HepG2 (cell line): Measurements from ENCODE around the gene MASP2. TPM values are rescaled to one million over a fixed set of nuclear protein-coding genes. Genes with fewer than 3 reads are reported as not detected.
A peak's percentile ranks its signal among the peaks of the same experiment; 100 is the strongest.

Experiments used
- ATAC-seq: fragments of 200-7000 bp; cut with Tn5 transposase; 3 replicates; pipeline ENCODE4 v1.9.1; 2020; ENCODE audit warnings: mild to moderate bottlenecking, moderate library complexity
- BruUV-seq: library from RNA; stranded (reverse); fragments of 400-500 nt; replicated peaks from 2 replicates; lab custom pipeline; 2021; lab: Mats Ljungman, UMichigan
- CTCF ChIA-PET: fragments of 300-600 bp; formaldehyde crosslinking; extraction: SDS; loops from one replicate; lab custom pipeline; 2021; ENCODE audit warnings: low total read pairs, inconsistent platforms, low intra/inter-chr PET ratio; lab: Yijun Ruan, JAX
- POLR2A ChIA-PET: fragments of 350-600 bp; sonication (Branson Sonifier 250); formaldehyde crosslinking; loops from one replicate; lab custom pipeline; 2020; ENCODE audit warnings: antibody characterized with exemption, inconsistent platforms; lab: Yijun Ruan, JAX
- DNase-seq: peaks from one replicate; pipeline ENCODE4 v3.0.0-alpha.2; 2015; ENCODE audit warnings: low spot score
- FAIRE-seq: peaks from 3 replicates; lab custom pipeline; 2011; peaks lifted over from hg19 to GRCh38; lab: Jason Lieb, UNC
- H2AFZ ChIP-seq: one replicate; pipeline ENCODE4 v1.6.1; 2011; ENCODE audit warnings: low read length, inconsistent platforms
- H3K27ac ChIP-seq: fragments of 300-600 bp; 3 replicates; pipeline ENCODE4 v1.8.0; 2011; ENCODE audit warnings: mixed run types, mild to moderate bottlenecking, mixed read lengths, low read length, inconsistent platforms; ENCODE audit not compliant: insufficient read depth; ENCODE audit errors: extremely low read length
- H3K27me3 ChIP-seq, 2 experiments: fragments of 200-600 bp in 1 of 2; 2 replicates in 1 of 2; 3 replicates in 1 of 2; pipeline versions ENCODE4 v1.6.0 to v1.8.0; 2011; ENCODE audit warnings: low read length in 2 of 2, mild to moderate bottlenecking in 2 of 2, moderate library complexity in 2 of 2, inconsistent platforms in 1 of 2; ENCODE audit not compliant: insufficient read depth in 2 of 2, control insufficient read depth in 1 of 2
- H3K36me3 ChIP-seq, 2 experiments: fragments of 200-600 bp in 1 of 2; replicated peaks in 1 of 2; 2 replicates in 1 of 2; 3 replicates in 1 of 2; pipeline versions ENCODE4 v1.5.1 to v1.8.0; 2011; ENCODE audit warnings: low read length in 2 of 2, inconsistent platforms in 1 of 2; ENCODE audit not compliant: insufficient read depth in 2 of 2, control insufficient read depth in 1 of 2
- H3K4me1 ChIP-seq: 2 replicates; pipeline ENCODE4 v1.5.1; 2012; ENCODE audit warnings: low read length, inconsistent platforms; ENCODE audit not compliant: insufficient read depth
- H3K4me2 ChIP-seq: 2 replicates; pipeline ENCODE4 v1.6.0; 2011; ENCODE audit warnings: low read depth, low read length, inconsistent platforms
- H3K4me3 ChIP-seq, 3 experiments: fragments of 200-600 bp in 1 of 3; sonication (generic), shearing (Covaris generic) in 1 of 3; replicated peaks in 1 of 3; 2 replicates each; pipeline ENCODE4 v1.5.1; 2011 to 2016; ENCODE audit warnings: low read length in 3 of 3, inconsistent platforms in 2 of 3, low read depth in 2 of 3, mild to moderate bottlenecking in 2 of 3, control low read depth in 1 of 3, mixed read lengths in 1 of 3; ENCODE audit not compliant: insufficient read depth in 1 of 3
- H3K79me2 ChIP-seq: one replicate; pipeline ENCODE4 v1.6.1; 2011; ENCODE audit warnings: low read length, inconsistent platforms; ENCODE audit not compliant: insufficient read depth
- H3K9ac ChIP-seq: 2 replicates; pipeline ENCODE4 v1.6.0; 2011; ENCODE audit warnings: mild to moderate bottlenecking, low read depth, low read length, inconsistent platforms; ENCODE audit not compliant: insufficient read depth
- H3K9me3 ChIP-seq: 2 replicates; pipeline ENCODE4 v1.5.1; 2012; ENCODE audit warnings: mild to moderate bottlenecking, low read length
- H4K20me1 ChIP-seq: 2 replicates; pipeline ENCODE4 v1.6.0; 2011; ENCODE audit warnings: inconsistent platforms, mild to moderate bottlenecking, low read length, moderate library complexity; ENCODE audit not compliant: insufficient read depth
- HNRNPUL1 ChIP-seq: fragments of 200-400 bp; formaldehyde crosslinking; IDR thresholded peaks from 2 replicates; pipeline ENCODE4 v1.6.1; 2017; ENCODE audit warnings: low read depth, mild to moderate bottlenecking, low read length, moderate library complexity
- MIXL1 ChIP-seq: IDR thresholded peaks from 2 replicates; pipeline ENCODE4 v1.6.1; 2016
- MXD1 ChIP-seq: sonication (generic); formaldehyde crosslinking; IDR thresholded peaks from 2 replicates; pipeline ENCODE4 v1.4.0; 2020; ENCODE audit warnings: mild to moderate bottlenecking, missing genetic modification reagents
- NBN ChIP-seq: fragments of 450-650 bp; conservative IDR thresholded peaks from 2 replicates; pipeline ENCODE4 v1.6.1; 2017
- NFATC3 ChIP-seq: sonication (generic); formaldehyde crosslinking; IDR thresholded peaks from 2 replicates; pipeline ENCODE4 v1.5.1; 2020; ENCODE audit warnings: mild to moderate bottlenecking, missing genetic modification reagents
- PRPF4 ChIP-seq: fragments of 200-400 bp; formaldehyde crosslinking; IDR thresholded peaks from 2 replicates; pipeline ENCODE4 v1.6.1; 2016; ENCODE audit warnings: low read length, low read depth; ENCODE audit not compliant: poor library complexity, severe bottlenecking
- RBM39 ChIP-seq: fragments of 200-400 bp; formaldehyde crosslinking; IDR thresholded peaks from one replicate; pipeline ENCODE4 v1.6.1; 2018; ENCODE audit warnings: antibody characterized with exemption, mild to moderate bottlenecking, low read depth, low read length; ENCODE audit not compliant: poor library complexity, severe bottlenecking
- SIX4 ChIP-seq: sonication (generic); formaldehyde crosslinking; IDR thresholded peaks from 2 replicates; pipeline ENCODE4 v1.4.0; 2020; ENCODE audit warnings: missing genetic modification reagents
- SRSF9 ChIP-seq: fragments of 200-400 bp; formaldehyde crosslinking; IDR thresholded peaks from 2 replicates; pipeline ENCODE4 v1.6.1; 2018; ENCODE audit warnings: borderline replicate concordance, mild to moderate bottlenecking, low read depth, low read length; ENCODE audit not compliant: insufficient read depth, poor library complexity, severe bottlenecking
- TBX2 ChIP-seq: sonication (generic); formaldehyde crosslinking; IDR thresholded peaks from 2 replicates; pipeline ENCODE4 v1.5.0; 2020; ENCODE audit warnings: missing genetic modification reagents, mild to moderate bottlenecking, borderline replicate concordance
- TEAD3 ChIP-seq: optimal IDR thresholded peaks from 2 replicates; pipeline ENCODE3; 2016; ENCODE audit warnings: borderline replicate concordance
- THAP11 ChIP-seq: IDR thresholded peaks from 2 replicates; pipeline ENCODE4 v1.6.1; 2016; ENCODE audit warnings: missing biosample characterization, missing genetic modification reagents
- ZNF180 ChIP-seq: sonication (generic); formaldehyde crosslinking; IDR thresholded peaks from 2 replicates; pipeline ENCODE4 v1.4.0; 2020; ENCODE audit warnings: low read depth, missing genetic modification reagents, borderline replicate concordance
- ZNF331 ChIP-seq: sonication (generic); formaldehyde crosslinking; IDR thresholded peaks from 2 replicates; pipeline ENCODE4 v1.4.0; 2020; ENCODE audit warnings: missing genetic modification reagents
- ZNF556 ChIP-seq: sonication (generic); formaldehyde crosslinking; IDR thresholded peaks from 2 replicates; pipeline ENCODE4 v1.4.0; 2020; ENCODE audit warnings: mild to moderate bottlenecking, missing genetic modification reagents, borderline replicate concordance
- ZNF614 ChIP-seq: IDR thresholded peaks from 2 replicates; pipeline ENCODE4 v1.6.1; 2018; ENCODE audit warnings: missing biosample characterization, missing genetic modification reagents, inconsistent platforms, borderline replicate concordance
- ZNF644 ChIP-seq: IDR thresholded peaks from 2 replicates; pipeline ENCODE4 v1.6.1; 2016; ENCODE audit warnings: low read depth
- ZZZ3 ChIP-seq: sonication (generic); formaldehyde crosslinking; IDR thresholded peaks from 2 replicates; pipeline ENCODE4 v1.4.0; 2020; ENCODE audit warnings: missing genetic modification reagents, mild to moderate bottlenecking, borderline replicate concordance
- WGBS: methylation state at CpG from one replicate; pipeline ENCODE4 v1.1.6; 2017; ENCODE audit warnings: low lambda C conversion rate; 5-methylcytosine and 5-hydroxymethylcytosine counted together
- in situ Hi-C: cut with HindIII; loops from 2 replicates; pipeline ENCODE4 v1.10.0; 2017; ENCODE audit warnings: low pct_unique_long_range_greater_than_20kb; ENCODE audit not compliant: extremely low pct_ligation_motif_present
- intact Hi-C: fragments of 100-400 bp; cut with micrococcal nuclease; formaldehyde crosslinking; loops from one replicate; pipeline ENCODE4 v1.10.0; 2022; ENCODE audit not compliant: unreplicated experiment
- polyA plus RNA-seq, 8 experiments: library from polyadenylated mRNA; depleted of rRNA in 3 of 8; stranded (reverse) in 7 of 8; unstranded in 1 of 8; fragments of >200 nt; fragmentation: Illumina TruSeq in 4 of 8; extraction: Trizol in 4 of 8; gene quantifications; 2 replicates each; pipeline versions ENCODE4 v1.2.1 to v1.2.3, GENCODE V29; 2011 to 2016; ENCODE audit warnings: low read depth in 4 of 8, missing spikeins in 1 of 8, mixed read lengths in 1 of 8; ENCODE audit not compliant: insufficient read depth in 1 of 8
- total RNA-seq, 5 experiments: library from RNA; depleted of rRNA; stranded (reverse); fragments of >200 nt; fragmentation: Illumina TruSeq; extraction: Trizol; gene quantifications; 2 replicates each; pipeline ENCODE4 v1.2.3, GENCODE V29; 2016; ENCODE audit warnings: low read depth in 1 of 5
- TF ChIP-seq, protein P1 (sequence below): sonication (generic); formaldehyde crosslinking; IDR thresholded peaks from 2 replicates; pipeline ENCODE4 v1.4.0; 2020; ENCODE audit warnings: mild to moderate bottlenecking, missing genetic modification reagents
- TF ChIP-seq, protein P2 (sequence below): IDR thresholded peaks from 2 replicates; pipeline ENCODE4 v1.6.1; 2016; ENCODE audit warnings: mild to moderate bottlenecking, missing biosample characterization, missing genetic modification reagents
- TF ChIP-seq, protein P3 (sequence below): sonication (generic); formaldehyde crosslinking; IDR thresholded peaks from 2 replicates; pipeline ENCODE4 v1.5.0; 2020; ENCODE audit warnings: missing genetic modification reagents

Gene MASP2
- total and polyA plus RNA-seq, 2 of the 13 experiments (the other 11 are each of a cell fraction or from before 2014, with no cell fraction given), result 7.1 to 11.8 TPM

DNA sequence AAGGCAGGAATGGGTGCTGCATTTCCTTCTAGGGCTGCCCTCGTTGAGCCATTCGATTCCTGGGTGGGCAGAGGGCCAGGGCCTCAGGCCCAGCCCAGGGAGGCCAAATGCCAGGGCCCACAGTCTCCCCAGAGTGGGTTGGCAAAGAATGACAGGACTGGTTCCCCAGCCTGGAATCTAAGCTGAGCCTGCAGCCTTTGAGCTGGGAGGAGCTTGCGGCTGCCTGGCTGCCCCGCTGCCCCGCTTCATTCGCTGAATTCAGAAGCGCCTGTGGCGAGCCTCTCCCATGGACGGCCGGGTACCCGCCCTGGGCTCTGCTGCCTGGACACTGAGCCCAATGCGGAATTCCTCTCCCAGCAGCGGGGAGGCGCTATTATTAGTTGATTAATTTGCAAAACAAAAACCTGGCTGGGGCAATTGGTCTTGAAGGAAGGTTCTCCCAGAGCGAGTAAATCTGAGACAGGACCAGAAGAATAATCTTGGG is 66.9 kb downstream of the MASP2 start (continued):
- TF ChIP-seq SRSF9 (no peak), RBM39 (no peak), THAP11 (no peak), MIXL1 (CRISPR knock-in tag) (0 out of 2 replicates have a peak, but pooled peaks have one; percentile 44), NFATC3 (CRISPR knock-in tag) (no peak), TBX2 (CRISPR knock-in tag) (0 out of 2 replicates have a peak, but pooled peaks have one; percentile 19), NBN (no peak)
- TF ChIP-seq, protein P1, sequence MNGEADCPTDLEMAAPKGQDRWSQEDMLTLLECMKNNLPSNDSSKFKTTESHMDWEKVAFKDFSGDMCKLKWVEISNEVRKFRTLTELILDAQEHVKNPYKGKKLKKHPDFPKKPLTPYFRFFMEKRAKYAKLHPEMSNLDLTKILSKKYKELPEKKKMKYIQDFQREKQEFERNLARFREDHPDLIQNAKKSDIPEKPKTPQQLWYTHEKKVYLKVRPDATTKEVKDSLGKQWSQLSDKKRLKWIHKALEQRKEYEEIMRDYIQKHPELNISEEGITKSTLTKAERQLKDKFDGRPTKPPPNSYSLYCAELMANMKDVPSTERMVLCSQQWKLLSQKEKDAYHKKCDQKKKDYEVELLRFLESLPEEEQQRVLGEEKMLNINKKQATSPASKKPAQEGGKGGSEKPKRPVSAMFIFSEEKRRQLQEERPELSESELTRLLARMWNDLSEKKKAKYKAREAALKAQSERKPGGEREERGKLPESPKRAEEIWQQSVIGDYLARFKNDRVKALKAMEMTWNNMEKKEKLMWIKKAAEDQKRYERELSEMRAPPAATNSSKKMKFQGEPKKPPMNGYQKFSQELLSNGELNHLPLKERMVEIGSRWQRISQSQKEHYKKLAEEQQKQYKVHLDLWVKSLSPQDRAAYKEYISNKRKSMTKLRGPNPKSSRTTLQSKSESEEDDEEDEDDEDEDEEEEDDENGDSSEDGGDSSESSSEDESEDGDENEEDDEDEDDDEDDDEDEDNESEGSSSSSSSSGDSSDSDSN (CRISPR knock-in tag), result peak; percentile 91
- TF ChIP-seq, protein P2, sequence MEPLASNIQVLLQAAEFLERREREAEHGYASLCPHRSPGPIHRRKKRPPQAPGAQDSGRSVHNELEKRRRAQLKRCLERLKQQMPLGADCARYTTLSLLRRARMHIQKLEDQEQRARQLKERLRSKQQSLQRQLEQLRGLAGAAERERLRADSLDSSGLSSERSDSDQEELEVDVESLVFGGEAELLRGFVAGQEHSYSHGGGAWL (CRISPR knock-in tag), result no peak
- TF ChIP-seq, all 625 proteins: peak for 28

- POLR2A ChIA-PET, result no interaction called here
- intact Hi-C loops, result no loop called here
- peak overlapping the region; percentile 94 for H3K4me2 ChIP-seq
- no peak for TF ChIP-seq TEAD3 (CRISPR knock-in tag)
- TF ChIP-seq, protein P3, sequence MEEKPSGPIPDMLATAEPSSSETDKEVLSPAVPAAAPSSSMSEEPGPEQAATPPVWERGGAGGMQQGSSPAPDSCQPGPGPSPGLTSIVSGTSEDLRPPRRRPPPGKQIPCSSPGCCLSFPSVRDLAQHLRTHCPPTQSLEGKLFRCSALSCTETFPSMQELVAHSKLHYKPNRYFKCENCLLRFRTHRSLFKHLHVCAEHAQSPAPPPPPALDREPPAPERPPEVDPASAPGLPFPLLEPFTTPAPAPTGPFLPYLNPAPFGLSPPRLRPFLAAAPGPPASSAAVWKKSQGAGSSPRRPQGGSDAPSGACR (CRISPR knock-in tag), result no peak
- TF ChIP-seq ZNF331 (CRISPR knock-in tag), result 0 out of 2 replicates have a peak, but pooled peaks have one; percentile 33
- peak; percentile 78; the same call in 1 of the 2 replicates for TF ChIP-seq ZNF644
- no peak for TF ChIP-seq PRPF4
- TF ChIP-seq ZNF556, result no peak
- TF ChIP-seq ZNF614 (CRISPR knock-in tag), result no peak
- no peak for TF ChIP-seq HNRNPUL1
- no peak for TF ChIP-seq SIX4 (CRISPR knock-in tag)
- TF ChIP-seq ZZZ3 (CRISPR knock-in tag), result no peak
- no peak for TF ChIP-seq MXD1 (CRISPR knock-in tag)
- TF ChIP-seq ZNF180 (CRISPR knock-in tag), result no peak
Observed at GRCh38 chr1:10979483-10979920, 67.5 kb downstream of the MASP2 start.

More at GRCh38 chr1:10979483-10979920, 67.5 kb downstream of the MASP2 start:
- Histone ChIP-seq H3K79me2 (no peaks in the 10 kb centered on the region), H3K27me3 (peaks cover 0 to 5% of the 10 kb centered on the region in 2 experiments; a peak in 1 of 5 replicates), H3K4me3 (peak overlapping the region in 2 of 3 experiments; percentile 34 to 67; a peak in 3 of 6 replicates), H3K36me3 (no peaks in the 10 kb centered on the region), H3K9ac (peak overlapping the region; percentile 53; the same call in 1 of the 2 replicates), H3K9me3 (no peaks in the 10 kb centered on the region), H4K20me1 (no peaks in the 10 kb centered on the region), H3K4me1 (peaks cover 68% of the 10 kb centered on the region), H3K27ac (peak overlapping the region; percentile 65), H2AFZ (no peak overlapping the region)
- in situ Hi-C loops, result no loop called here
- 2% methylated on average over 13 of the region's 13 CpGs for WGBS
- CTCF ChIA-PET, result no interaction called here
- ATAC-seq, result peak; percentile 79
- BruUV-seq, result TSS peak; percentile 91
- peak; percentile 85 for DNase-seq
- FAIRE-seq, result peak; percentile 75
